T-helper 1 cell treated with Interleukin-12 subunit alpha and Interleukin-12 subunit beta and Interleukin-4 antibody, amounts not matched to agents 30 ng/mL and 1 ng/mL, for 36 hours (primary cell): ENCODE results near the gene KRT26. TPM values are rescaled to one million over a fixed set of nuclear protein-coding genes. Genes with fewer than 3 reads are reported as not detected.

Experiments
- intact Hi-C: fragments of 100-400 bp; cut with micrococcal nuclease; formaldehyde crosslinking; loops from one replicate; pipeline ENCODE4 v1.15.1; 2024
- total RNA-seq: library from RNA; stranded (reverse); gene quantifications from 2 replicates; pipeline ENCODE4 v1.2.3, GENCODE V29; 2022

KRT26 gene
- total RNA-seq, result not detected in 2 replicates

GRCh38 chr17:40772101-40772500 is at the start of gene KRT26:
Gene KRT26, minus strand, starts transcription at chr17:40772201. Its CDS starts 88 bp downstream, at chr17:40772113.
- intact Hi-C loops, result no loop called here

DNA sequence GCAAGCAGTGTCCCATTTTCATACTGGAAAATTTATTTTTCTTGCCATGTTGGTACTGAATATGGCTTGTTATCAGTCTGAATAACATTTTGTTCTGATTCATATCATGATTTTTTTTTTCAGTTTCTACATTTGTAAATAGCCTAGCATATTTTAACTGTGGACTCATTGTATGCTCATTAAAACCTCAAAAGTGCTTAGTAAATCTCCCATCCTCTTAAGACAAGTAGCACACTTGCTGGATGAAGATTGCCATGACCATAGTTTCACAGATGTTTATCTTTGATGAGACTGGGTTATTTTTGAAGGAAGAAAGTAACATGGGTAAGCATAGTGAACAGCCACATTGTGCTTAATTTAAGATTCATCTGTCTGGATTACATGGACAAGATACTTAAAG is 49.5 kb upstream of the KRT26 start:
- intact Hi-C loops, result no loop called here

- intact Hi-C loops, result no loop called here
Observed at GRCh38 chr17:40820228-40820838, 48.3 kb upstream of the KRT26 start.

DNA sequence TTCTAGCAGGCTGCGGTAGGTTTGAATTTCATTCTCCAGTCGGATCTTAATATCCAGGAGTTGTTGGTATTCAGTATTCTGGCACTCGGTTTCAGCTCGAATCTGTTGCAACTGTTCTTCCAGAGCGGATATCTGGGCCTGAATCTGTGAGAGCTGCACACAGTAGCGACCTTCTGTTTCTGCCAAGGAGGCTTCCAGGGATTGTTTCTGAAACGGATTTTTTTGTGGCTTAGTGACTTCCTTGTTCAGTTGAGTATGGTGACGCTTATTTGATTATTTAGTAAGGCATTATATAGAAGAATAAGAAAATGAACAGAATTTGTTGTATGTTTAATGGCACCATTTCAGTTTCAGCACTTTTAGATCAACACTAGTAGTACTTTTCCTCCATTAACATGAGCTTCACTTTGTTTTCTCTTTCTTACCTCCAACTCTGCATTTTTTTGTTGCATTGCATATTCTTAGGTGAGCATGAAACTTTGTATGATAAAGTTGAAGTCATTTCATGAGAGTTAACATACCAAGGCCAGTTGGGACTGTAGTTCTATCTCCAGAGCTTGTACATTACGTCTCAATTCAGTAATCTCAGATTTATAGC is 47.6 kb upstream of the KRT26 start:
- intact Hi-C loops, result loop anchor here (2.0 to 5.0 kb wide), 4 partner anchors 171 to 523 kb away; no protein-coding TSS in a partner anchor

- intact Hi-C loops, result loop anchor here (1.0 to 5.0 kb wide), 6 partner anchors 170 to 847 kb away; no protein-coding TSS in a partner anchor
Observed at GRCh38 chr17:40818733-40819527, 46.9 kb upstream of the KRT26 start.

GRCh38 chr17:40818343-40818732 is 46.3 kb upstream of the KRT26 start:
- intact Hi-C loops, result loop anchor here (1.0 to 5.0 kb wide), 6 partner anchors 170 to 848 kb away; no protein-coding TSS in a partner anchor

DNA sequence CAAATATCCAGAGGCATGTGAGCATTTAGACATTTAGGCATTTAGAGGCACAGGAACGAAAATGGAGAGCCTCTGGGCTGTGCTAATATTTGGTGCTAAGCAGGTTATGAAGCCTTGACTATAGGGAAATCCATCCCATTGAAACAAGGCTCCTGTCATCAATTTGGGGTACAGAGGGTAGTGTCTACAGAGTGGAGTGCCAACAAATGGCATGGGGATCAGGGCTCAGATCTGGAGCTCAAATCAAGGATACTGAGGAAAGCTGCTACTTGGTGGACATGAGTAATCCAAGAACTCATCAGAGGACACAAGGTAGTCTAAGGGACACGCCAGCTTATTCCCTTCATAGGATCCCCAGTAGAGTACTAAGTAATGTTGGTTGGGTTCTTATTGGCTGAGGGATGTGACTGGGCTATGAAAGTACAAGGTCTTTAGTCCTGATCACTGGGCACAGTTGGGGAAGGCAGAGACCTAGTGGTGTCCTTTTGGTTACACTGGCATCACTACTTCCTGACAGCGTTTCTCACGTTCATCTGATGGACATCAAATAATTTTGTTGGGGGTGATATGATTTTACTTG is 45.2 kb upstream of the KRT26 start:
- intact Hi-C loops, result loop anchor here (5.0 kb wide), 2 partner anchors 195 to 525 kb away; no protein-coding TSS in a partner anchor

- intact Hi-C loops, result loop anchor here (5.0 kb wide), 2 partner anchors 194 to 526 kb away; no protein-coding TSS in a partner anchor
Observed at GRCh38 chr17:40816569-40816968, 44.6 kb upstream of the KRT26 start.

DNA sequence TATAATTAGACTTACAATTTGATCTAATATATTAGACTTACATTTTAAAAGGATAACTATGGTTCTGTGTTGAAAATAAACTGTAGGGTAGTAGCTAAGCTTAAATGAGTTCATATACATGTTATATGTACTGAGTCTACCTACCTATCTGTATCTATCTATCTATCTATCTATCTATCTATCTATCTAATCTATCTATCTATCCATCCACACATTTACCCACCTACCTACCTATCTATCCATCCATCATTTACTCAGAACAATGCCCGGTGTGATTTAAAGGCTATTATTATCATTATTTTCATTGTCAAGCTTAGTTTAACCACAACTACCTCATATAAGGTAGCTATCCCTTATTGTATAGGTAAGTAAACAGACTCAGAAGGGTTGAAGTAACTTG is 43.4 kb upstream of the KRT26 start:
- intact Hi-C loops, result loop anchor here (5.0 kb wide), 2 partner anchors 193 to 527 kb away; no protein-coding TSS in a partner anchor

DNA sequence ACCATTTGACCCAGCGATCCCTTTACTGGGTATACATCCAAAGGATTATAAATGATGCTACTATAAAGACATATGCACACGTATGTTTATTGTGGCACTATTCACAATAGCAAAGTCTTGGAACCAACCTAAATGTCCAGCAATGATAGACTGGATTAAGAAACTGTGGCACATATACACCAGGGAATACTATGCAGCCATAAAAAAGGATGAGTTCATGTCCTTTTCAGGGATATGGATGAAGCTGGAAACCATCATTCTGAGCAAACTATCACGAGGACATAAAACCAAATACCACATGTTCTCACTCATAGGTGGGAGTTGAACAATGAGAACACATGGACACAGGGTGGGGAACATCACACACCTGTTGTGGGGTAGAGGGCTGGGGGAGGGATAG is 42.7 kb upstream of the KRT26 start:
- intact Hi-C loops, result loop anchor here (5.0 kb wide), 2 partner anchors 192 to 528 kb away; no protein-coding TSS in a partner anchor

DNA sequence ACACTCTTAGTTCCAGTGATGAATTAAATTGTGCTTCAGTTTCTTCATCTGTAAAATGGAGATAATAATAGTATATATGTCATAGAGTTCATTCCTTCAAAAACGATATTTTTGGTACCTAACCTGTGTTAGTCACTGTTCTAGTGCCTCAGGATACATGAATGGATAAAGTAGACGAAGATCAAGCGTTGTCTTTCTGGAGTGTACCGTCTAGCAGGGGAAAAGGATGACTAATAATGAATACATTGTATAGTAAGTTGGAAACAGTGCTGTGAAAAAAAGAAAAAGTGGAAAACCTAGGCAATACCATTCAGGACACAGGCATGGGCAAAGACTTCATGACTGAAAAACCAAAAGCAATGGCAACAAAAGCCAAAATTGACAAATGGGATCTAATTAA is 41.8 kb upstream of the KRT26 start:
- intact Hi-C loops, result no loop called here

DNA sequence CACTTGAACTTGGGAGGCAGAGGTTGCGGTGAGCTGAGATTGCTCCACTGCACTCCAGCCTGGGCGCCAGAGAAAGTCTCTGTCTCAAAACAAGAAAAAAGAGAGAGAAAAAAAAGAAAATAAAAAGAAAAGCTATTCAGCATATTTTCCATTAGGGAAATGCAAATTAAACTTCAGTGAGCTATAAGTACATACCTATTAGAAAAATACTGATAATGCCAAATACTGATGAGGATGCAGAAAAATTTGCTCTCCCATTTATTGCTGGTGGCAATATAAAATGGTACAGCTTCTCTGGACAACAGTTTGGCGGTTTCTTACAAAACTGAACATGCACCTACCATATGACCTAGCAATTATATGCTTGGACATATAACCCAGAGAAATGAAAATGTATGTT is 40.6 kb upstream of the KRT26 start:
- intact Hi-C loops, result no loop called here

DNA sequence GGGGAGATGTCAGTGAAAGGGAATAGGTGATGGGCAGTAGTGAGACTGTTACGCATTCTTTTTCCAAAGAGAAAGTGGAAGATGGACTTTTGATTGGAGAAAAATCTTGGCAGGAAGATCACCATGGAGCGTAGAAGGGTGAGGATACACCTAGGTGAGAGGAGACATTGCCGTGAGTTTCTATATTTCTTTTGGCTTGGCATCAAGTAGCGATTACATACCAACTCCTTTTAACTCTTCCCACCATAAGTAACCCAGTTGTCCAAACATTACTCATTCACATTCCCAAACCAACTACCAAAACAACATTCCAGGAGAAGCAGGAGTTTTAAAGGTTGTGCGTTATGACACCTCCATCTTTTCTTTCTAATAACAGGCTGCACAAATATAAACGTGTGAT is 38.5 kb upstream of the KRT26 start:
- intact Hi-C loops, result no loop called here

DNA sequence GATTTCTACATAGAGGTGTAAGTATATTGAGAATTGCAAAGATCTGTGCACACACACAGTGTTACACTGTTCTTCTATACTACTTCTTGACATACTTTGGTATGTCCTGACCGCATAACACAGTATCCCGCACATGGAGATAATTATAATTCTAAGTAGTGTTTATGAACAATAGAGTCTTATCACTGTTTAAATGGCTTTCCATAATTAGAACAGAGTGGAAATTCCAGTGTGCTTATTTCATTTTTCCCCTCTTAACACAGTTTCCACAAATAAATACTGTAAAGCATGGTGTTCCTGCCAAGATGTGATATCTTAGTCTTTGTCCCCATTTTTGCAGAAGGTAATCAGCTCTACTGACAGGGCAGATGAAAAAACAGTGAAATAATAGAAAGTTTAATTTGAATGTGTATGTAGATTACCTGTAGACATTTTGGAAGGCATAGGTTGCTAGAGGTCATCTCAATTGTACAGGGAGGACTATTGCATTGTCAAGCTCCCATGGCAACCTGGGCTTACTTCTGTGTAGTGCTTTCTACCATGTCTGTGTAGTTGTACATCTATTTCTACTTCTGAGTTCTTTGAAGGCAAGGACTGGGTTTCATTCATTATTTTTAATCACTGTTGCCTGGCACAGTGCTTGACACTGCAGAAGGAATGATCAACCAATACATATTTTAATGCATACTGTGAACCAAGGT is 37.9 kb upstream of the KRT26 start:
- intact Hi-C loops, result no loop called here

DNA sequence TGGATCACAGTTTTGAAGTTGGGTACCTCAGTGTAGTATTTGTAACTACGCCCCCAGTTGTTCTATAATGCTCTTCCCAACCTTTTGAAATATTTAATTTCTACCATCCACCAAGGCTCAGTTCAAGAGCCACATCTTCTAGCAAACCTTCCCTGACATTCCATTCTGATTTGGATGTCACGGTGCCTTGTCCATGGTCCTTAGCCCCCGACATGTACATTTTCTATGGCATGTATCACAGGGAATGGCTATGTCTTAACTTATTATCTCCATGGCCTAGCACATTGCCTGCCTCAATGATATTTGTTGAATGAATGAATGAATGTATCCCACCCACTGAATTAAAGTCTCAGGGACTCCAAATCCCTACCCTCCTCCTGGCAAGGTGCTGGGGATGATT is 34.1 kb upstream of the KRT26 start:
- intact Hi-C loops, result no loop called here

GRCh38 chr17:40803617-40804082 is 31.6 kb upstream of the KRT26 start:
- intact Hi-C loops, result loop anchor here (1.0 to 5.0 kb wide), 7 partner anchors 54 to 859 kb away; no protein-coding TSS in a partner anchor

DNA sequence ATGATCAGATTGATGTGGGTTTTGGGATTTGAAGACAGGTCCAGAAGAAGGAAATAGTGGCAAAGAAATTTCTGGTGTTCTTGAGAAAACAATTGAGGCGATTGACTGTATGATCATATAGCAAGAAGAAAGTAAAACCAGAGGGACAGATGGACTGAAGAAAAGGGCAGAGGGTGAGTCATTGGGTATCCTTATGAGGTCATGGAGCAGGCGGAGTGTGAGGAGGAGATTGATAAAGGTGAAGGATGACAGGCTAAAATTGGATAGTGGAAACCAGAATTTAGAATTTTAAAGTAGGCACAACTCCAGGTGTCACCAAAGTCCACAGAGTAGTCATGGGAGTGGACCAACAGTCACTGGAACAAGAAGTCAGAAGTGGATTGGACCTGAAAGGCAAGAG is 29.2 kb upstream of the KRT26 start:
- intact Hi-C loops, result loop anchor here (5.0 kb wide), 2 partner anchors 56 to 444 kb away; no protein-coding TSS in a partner anchor

DNA sequence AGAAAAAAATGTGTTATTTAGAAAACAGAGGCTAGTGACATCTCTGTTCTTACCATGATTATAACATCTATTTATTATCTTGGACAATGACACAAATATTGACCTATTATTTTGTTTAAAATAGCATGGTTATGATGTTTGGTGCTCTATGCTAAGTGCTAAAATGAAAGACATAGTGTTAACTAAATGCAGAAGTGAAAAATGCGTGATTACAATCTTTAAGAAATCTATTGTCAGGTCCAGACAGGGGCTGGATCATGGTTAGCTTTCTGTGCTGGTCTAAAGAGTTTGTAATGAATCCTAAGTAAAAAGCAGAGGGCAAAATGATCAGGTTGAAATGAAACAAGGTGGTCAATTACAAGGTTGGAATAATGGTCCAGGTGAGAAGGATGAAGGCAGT is 28.4 kb upstream of the KRT26 start:
- intact Hi-C loops, result loop anchor here (5.0 kb wide), 2 partner anchors 57 to 443 kb away; no protein-coding TSS in a partner anchor

GRCh38 chr17:40799859-40800258 is 27.9 kb upstream of the KRT26 start, which contains the start of gene KRT28:
Gene KRT28, minus strand, starts transcription at chr17:40799959. Its CDS starts 66 bp downstream, at chr17:40799893.
- intact Hi-C loops, result loop anchor here (5.0 kb wide), 2 partner anchors 57 to 443 kb away; no protein-coding TSS in a partner anchor

DNA sequence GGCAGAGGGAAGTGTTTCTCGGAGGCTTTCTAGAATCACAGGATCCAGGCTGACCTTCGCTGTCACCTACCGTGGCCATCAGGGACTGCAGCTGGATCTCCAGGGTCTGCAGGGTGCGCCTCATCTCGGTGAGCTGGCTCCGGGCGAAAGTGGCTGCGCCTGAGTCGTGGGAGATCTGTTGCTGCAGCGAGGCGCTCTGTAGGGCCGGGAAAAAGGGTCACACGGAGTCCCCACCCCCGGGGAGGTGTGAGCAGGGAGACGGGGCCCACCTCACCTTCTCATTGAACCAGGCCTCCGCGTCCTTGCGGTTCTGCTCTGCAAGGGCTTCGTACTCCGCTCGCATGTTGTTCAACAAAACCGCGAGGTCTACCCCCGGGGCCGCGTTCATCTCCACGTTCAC is 24.8 kb upstream of the KRT26 start:
- intact Hi-C loops, result no loop called here
